Small intestine (tissue), 7 donors: ENCODE measurements around the gene TDRD7. TPM values are rescaled to one million over a fixed set of nuclear protein-coding genes. Genes with fewer than 3 reads are reported as not detected.

Experiments used
- DNase-seq, 2 donors: peaks; one replicate each; pipeline versions ENCODE4 v3.0.0 to v3.0.0-alpha.2; 2013
- FAIRE-seq: peaks from 2 replicates; lab custom pipeline; 2012; peaks lifted over from hg19 to GRCh38; lab: Jason Lieb, UNC
- H3K27ac ChIP-seq, 3 donors: one replicate each; pipeline ENCODE4 v1.5.1; 2013; ENCODE audit warnings: low read length in 2 of 3, mild to moderate bottlenecking in 2 of 3, control low read depth in 1 of 3, inconsistent platforms in 1 of 3, low read depth in 1 of 3, moderate library complexity in 1 of 3
- H3K27me3 ChIP-seq, 3 donors: one replicate each; pipeline ENCODE4 v1.6.1; 2013; ENCODE audit warnings: low read length in 3 of 3, inconsistent platforms in 1 of 3; ENCODE audit not compliant: control insufficient read depth in 3 of 3, insufficient read depth in 3 of 3
- H3K36me3 ChIP-seq, 3 donors: one replicate each; pipeline ENCODE4 v1.6.1; 2013; ENCODE audit warnings: low read length in 3 of 3, inconsistent platforms in 1 of 3, low read depth in 1 of 3, mild to moderate bottlenecking in 1 of 3, moderate library complexity in 1 of 3; ENCODE audit not compliant: control insufficient read depth in 3 of 3, insufficient read depth in 2 of 3
- H3K4me1 ChIP-seq, 3 donors: one replicate each; pipeline ENCODE4 v1.6.1; 2013; ENCODE audit warnings: low read length in 2 of 3, inconsistent platforms in 1 of 3, low read depth in 1 of 3, mild to moderate bottlenecking in 1 of 3, moderate library complexity in 1 of 3; ENCODE audit not compliant: control insufficient read depth in 3 of 3, insufficient read depth in 2 of 3
- H3K4me3 ChIP-seq, 3 donors: one replicate each; pipeline ENCODE4 v1.5.1; 2013; ENCODE audit warnings: low read length in 3 of 3, control low read depth in 1 of 3, inconsistent platforms in 1 of 3, low read depth in 1 of 3, mild to moderate bottlenecking in 1 of 3, moderate library complexity in 1 of 3
- H3K9me3 ChIP-seq, 2 donors: one replicate each; pipeline ENCODE4 v1.6.1; 2013; ENCODE audit warnings: low read depth in 1 of 2, low read length in 1 of 2; ENCODE audit not compliant: control insufficient read depth in 2 of 2, insufficient read depth in 1 of 2
- WGBS, 3 donors: extraction: QIAGEN DNeasy Blood & Tissue Kit; methylation state at CpG; one replicate each; pipeline ENCODE4 v1.1.7; 2013; 5-methylcytosine and 5-hydroxymethylcytosine counted together
- polyA plus RNA-seq, 4 donors: library from polyadenylated mRNA; stranded (reverse) in 3 of 4; unstranded in 1 of 4; fragments of 200-250 nt in 3 of 4; fragments of 120-200 nt in 1 of 4; gene quantifications; one replicate each; pipeline versions ENCODE4 v1.2.1 to v1.2.3, GENCODE V29; 2013
- donor health status: healthy with polysubstance abuse.
- donor health status: control.
- donor health status: control.
- donor health status: Bipolar disorder and iron deficiency.
- donor health status: healthy.

TDRD7 gene
- polyA plus RNA-seq, 4 donors: 15.2 to 24.9 (median 20.3) TPM

DNA sequence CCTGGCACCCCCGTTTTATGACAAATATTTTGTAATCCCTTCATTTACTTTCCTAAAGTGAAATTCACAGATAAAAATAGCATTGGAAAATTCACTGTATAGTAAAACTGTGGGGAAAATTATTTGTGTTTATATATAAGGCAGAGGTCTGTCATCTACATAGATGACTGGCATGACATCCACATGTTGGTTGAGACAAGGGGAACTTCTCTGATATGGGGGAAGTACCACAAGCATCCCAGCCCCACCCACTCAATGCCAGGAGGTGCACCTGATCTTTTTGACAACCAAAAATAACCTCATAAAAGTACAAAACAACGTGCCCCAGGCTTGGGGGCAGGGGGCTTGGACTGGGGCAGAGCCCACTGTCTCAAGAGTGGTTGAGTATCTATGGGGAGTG is 6.3 kb upstream of the TDRD7 start:
- WGBS, 3 donors: 23 to 38% (median 28%) methylated on average over 2 of the region's 2 CpGs
- no peaks in the 10 kb centered on the region for H3K36me3 ChIP-seq
- H3K4me3 ChIP-seq: no peak overlapping the region
- no peak for DNase-seq
- H3K27ac ChIP-seq: peak overlapping the region in 2 of 3 donors; percentile 87 to 89
- H3K9me3 ChIP-seq: peaks cover 0 to 20% of the 10 kb centered on the region in 2 donors
- no peak for FAIRE-seq
- H3K4me1 ChIP-seq: peaks cover 2 to 27% (median 13%) of the 10 kb centered on the region in 3 donors
- peaks cover 0 to 3% (median 0%) of the 10 kb centered on the region in 3 donors for H3K27me3 ChIP-seq

DNA sequence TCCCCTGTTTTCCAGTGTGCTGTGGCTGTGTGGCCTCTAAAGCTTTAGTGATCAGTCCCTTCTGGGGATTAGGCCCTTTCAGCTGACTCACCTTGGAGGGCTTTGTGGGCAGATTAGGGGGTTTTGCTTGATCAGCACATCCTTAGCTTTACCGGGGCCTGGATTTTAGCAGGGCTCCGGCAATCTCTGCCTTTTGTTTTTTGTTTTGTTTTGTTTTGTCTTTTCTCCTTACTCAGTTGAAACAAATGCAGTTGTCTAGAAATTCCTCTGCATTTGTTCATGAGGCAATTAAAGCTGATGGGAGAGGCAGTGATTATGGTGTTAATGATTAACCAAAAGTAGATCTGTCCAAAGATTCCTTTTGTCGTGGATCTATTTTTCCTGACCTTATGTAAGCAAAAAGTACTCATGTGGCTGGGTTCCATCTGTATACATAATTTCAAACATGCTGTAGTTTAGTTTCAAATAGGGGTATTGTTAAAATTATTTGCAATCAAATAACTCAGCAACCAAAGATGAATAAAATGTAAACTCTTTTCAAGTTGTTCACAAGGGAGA is 5.2 kb upstream of the TDRD7 start:
- peak; percentile 67 to 85 for DNase-seq
- Histone ChIP-seq H3K36me3 (no peaks in the 10 kb centered on the region), H3K9me3 (peaks cover 0 to 20% of the 10 kb centered on the region in 2 donors), H3K4me1 (peaks cover 2 to 29% (median 13%) of the 10 kb centered on the region in 3 donors), H3K4me3 (no peak overlapping the region), H3K27me3 (peaks cover 0 to 3% (median 0%) of the 10 kb centered on the region in 3 donors), H3K27ac (peak overlapping the region; percentile 76 to 89 (median 87))
- FAIRE-seq: peak; percentile 76
- 12 to 47% (median 19%) methylated on average over 3 of the region's 3 CpGs for WGBS, 3 donors

DNA sequence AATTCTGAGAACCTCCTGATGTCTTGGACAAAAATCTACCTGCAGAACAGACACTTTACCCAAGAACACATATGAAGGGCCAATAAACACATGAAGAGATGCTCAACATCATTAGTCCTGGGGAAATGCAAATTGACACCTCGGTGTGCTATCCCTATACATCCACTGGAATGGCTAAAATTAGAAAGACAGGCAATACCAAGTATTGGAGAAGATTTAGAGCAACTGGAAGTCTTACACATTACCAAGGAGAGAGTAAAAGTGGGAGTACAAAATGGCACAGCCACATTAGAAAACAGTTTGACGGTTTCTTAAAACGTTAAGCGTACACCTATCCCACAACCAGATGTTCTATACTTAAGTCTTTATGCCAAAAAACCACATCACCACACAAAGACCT is 3.3 kb upstream of the TDRD7 start:
- no peak overlapping the region for H3K27ac ChIP-seq
- no peak overlapping the region for H3K4me3 ChIP-seq
- H3K4me1 ChIP-seq: peaks cover 2 to 33% (median 14%) of the 10 kb centered on the region in 3 donors
- whole genome bisulfite sequencing, 3 donors: 92 to 94% (median 94%) methylated on average over 4 of the region's 4 CpGs
- DNase-seq: no peak
- no peak for FAIRE-seq
- H3K9me3 ChIP-seq: peaks cover 0 to 9% of the 10 kb centered on the region in 2 donors
- no peaks in the 10 kb centered on the region for H3K36me3 ChIP-seq
- H3K27me3 ChIP-seq: peaks cover 0 to 3% (median 0%) of the 10 kb centered on the region in 3 donors

DNA sequence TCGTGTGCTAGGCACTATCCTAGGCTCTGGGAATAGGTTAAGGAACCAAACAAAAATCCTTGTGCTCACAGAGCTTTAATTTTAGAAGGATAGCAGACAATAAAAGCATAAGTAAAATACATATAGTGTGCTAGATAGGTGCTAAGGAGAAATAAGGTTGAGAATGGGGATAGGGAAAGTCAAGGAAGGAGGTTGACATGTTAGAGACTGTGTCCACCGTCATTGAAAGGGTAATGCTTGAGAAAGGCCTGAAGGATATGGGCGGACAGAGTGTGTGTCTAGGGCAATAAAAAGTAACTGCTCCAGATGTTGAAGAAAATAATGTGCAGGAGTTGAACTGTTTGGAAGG is 482 bp upstream of the TDRD7 start:
- Histone ChIP-seq H3K36me3 (no peaks in the 10 kb centered on the region), H3K4me3 (peak overlapping the region in 1 of 3 donors; percentile 37), H3K9me3 (no peaks in the 10 kb centered on the region), H3K27ac (peak overlapping the region; percentile 3 to 57 (median 18)), H3K4me1 (peaks cover 2 to 30% (median 6%) of the 10 kb centered on the region in 3 donors), H3K27me3 (peaks cover 0 to 2% (median 0%) of the 10 kb centered on the region in 3 donors)
- FAIRE-seq (no peak), DNase-seq (no peak)
- WGBS, 3 donors: 3 to 11% (median 8%) methylated on average over 3 of the region's 3 CpGs

DNA sequence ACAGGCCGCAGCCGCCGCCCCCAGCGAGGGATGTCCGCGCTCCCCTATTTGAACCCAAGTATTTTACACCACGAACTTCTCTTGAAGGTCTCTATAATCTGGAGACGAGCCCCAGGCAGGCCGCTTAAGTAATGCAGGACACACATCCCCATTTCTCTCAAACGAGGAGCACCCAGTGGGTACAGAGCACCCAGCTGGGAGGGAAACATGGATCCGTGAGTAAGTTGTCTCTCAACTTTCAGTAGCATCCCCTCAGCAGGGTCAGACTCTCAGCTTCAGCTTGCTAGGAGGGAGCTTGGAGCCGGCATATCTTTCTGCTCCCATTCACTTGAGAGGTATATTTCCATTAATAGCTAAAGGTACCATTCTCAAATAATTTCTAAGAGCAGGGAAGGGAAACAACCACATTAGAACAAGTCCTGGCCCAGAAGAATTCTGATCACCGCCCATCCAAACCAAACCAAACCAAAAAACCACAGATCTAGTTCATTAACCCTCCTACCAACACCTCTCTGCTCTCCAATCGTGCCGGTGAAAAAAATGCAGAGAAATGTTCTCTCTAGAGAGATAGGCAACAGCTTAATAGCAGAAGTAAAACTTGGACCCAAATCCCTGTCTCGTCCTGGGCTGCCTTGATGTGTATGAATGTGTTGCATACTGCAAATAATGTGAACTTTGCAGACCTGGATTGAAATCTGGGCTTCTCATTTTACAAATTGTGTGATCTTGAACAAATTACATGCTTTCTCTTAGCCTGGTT is 910 bp downstream of the TDRD7 start:
- FAIRE-seq: no peak
- H3K4me3 ChIP-seq: peak overlapping the region; percentile 80 to 95 (median 84)
- peak; percentile 19 to 36 for DNase-seq
- H3K27me3 ChIP-seq: peaks cover 0 to under 1% (median 0%) of the 10 kb centered on the region in 3 donors
- peak overlapping the region; percentile 90 to 96 (median 93) for H3K27ac ChIP-seq
- no peaks in the 10 kb centered on the region for H3K36me3 ChIP-seq
- H3K9me3 ChIP-seq: no peaks in the 10 kb centered on the region
- WGBS, 3 donors: 2 to 5% (median 4%) methylated on average over 10 to 16 of the region's 16 CpGs
- peaks cover 3 to 21% (median 4%) of the 10 kb centered on the region in 3 donors for H3K4me1 ChIP-seq

DNA sequence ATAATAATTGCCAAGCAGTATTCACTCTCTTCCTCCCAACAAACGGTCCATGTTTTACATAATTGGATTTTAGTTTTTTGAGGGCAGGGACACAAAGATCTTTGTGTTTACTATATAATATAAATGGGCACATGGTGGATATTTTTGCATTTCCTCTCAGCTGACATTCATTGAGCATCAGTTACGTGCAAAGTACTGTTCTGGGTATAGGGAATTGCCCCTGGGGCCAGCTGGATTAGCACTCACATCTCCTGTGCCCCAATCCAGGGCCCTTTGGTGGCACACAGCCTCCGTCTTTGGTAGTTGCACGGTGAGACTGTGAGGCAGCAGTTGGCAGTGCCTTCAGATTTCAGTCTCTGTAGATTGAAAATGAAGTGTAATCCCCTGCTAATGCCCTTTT is 1.6 kb downstream of the TDRD7 start:
- Histone ChIP-seq H3K9me3 (no peaks in the 10 kb centered on the region), H3K4me3 (peak overlapping the region in 2 of 3 donors; percentile 84 to 95), H3K4me1 (peaks cover 5 to 26% (median 10%) of the 10 kb centered on the region in 3 donors), H3K36me3 (no peaks in the 10 kb centered on the region), H3K27ac (peak overlapping the region in 2 of 3 donors; percentile 3 to 93), H3K27me3 (no peaks in the 10 kb centered on the region)
- FAIRE-seq (no peak), DNase-seq (no peak)
- WGBS, 3 donors: 20 to 56% (median 33%) methylated on average over 4 of the region's 4 CpGs

DNA sequence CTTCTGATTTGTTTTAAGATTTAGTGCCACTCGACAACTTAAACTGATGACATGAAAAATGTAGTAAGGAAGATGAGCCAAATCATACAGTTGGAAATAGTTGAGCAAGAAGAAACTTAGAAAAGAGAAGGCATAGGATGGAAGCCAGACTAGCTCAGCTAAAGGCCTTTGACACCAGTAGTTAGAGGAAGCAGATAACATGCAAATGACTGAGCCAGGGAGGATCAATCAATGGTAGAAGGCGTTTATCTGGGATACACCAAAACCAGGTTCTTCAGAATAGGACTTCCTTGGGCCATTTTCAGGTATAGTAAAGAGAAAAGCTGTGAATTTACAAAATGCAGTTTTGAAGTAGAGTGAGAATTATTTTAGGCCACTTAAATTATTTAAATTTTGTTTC is 3.2 kb downstream of the TDRD7 start:
- peaks cover 9 to 38% (median 20%) of the 10 kb centered on the region in 3 donors for H3K4me1 ChIP-seq
- no peak for FAIRE-seq
- no peak overlapping the region for H3K4me3 ChIP-seq
- DNase-seq: peak; percentile 38 to 73
- WGBS, 3 donors: 37 to 60% (median 38%) methylated on average over 2 of the region's 2 CpGs
- H3K9me3 ChIP-seq: no peaks in the 10 kb centered on the region
- H3K27me3 ChIP-seq: no peaks in the 10 kb centered on the region
- peak overlapping the region in 1 of 3 donors; percentile 46 for H3K27ac ChIP-seq
- no peaks in the 10 kb centered on the region for H3K36me3 ChIP-seq

DNA sequence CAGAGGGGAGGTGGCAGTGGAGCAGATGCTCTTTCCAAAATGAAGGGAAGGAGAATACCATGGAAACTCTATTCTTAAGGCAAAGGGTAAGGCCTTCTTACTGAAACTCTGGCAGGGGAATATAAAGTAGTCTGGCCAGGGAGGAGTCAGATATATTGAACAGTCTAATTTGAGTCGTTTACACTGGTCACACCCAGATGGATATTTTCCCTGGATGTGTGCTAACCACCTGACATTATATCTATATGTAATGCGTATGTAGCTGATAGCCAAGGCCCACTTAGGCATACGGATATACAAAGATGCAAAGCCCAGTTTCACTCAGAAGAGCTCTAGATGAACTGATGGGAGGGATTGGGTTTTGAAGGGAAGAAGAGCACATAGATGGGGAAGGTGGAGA is 7.0 kb downstream of the TDRD7 start:
- H3K27ac ChIP-seq: peak overlapping the region in 2 of 3 donors; percentile 5 to 57
- WGBS, 3 donors: 17 to 61% (median 47%) methylated on average over 3 of the region's 3 CpGs

More for the DNA sequence above, 7.0 kb downstream of the TDRD7 start:
- FAIRE-seq: no peak
- Histone ChIP-seq H3K27me3 (no peaks in the 10 kb centered on the region), H3K4me1 (peaks cover 11 to 29% (median 16%) of the 10 kb centered on the region in 3 donors), H3K36me3 (peaks cover 0 to 2% (median 0%) of the 10 kb centered on the region in 3 donors), H3K4me3 (no peak overlapping the region), H3K9me3 (no peaks in the 10 kb centered on the region)
- peak in 1 of 2 donors; percentile 64 for DNase-seq
